OCI-LY7 (cell line): ENCODE data around the gene TMEM183A. TPM values are rescaled to one million over a fixed set of nuclear protein-coding genes. Genes with fewer than 3 reads are reported as not detected.

Experiments
- BruUV-seq: library from RNA; stranded (reverse); fragments of 400-500 nt; replicated peaks from 2 replicates; lab custom pipeline; 2021; lab: Mats Ljungman, UMichigan
- CTCF ChIA-PET: fragments of 300-600 bp; sonication (Branson Sonifier 250); formaldehyde crosslinking; loops from one replicate; lab custom pipeline; 2022; ENCODE audit warnings: antibody characterized with exemption; ENCODE audit not compliant: unreplicated experiment; lab: Charles Lee
- POLR2A ChIA-PET: fragments of 300-600 bp; sonication (Branson Sonifier 250); formaldehyde crosslinking; loops from one replicate; lab custom pipeline; 2022; ENCODE audit warnings: antibody characterized with exemption; lab: Charles Lee
- DNase-seq: peaks from one replicate; pipeline ENCODE4 v3.0.0-alpha.2; 2015; ENCODE audit warnings: low spot score
- H2AFZ ChIP-seq: fragments of 200-600 bp; sonication (generic), shearing (Covaris generic); 2 replicates; pipeline ENCODE4 v1.6.1; 2014; ENCODE audit warnings: mild to moderate bottlenecking, antibody characterized with exemption, low read length, moderate library complexity
- H3K27ac ChIP-seq: fragments of 200-600 bp; sonication (generic); 2 replicates; pipeline ENCODE4 v1.5.1; 2014; ENCODE audit warnings: mixed run types, low read depth, mild to moderate bottlenecking, moderate library complexity, low read length, inconsistent platforms; ENCODE audit not compliant: poor library complexity, severe bottlenecking
- H3K36me3 ChIP-seq: fragments of 200-600 bp; sonication (generic); 2 replicates; pipeline ENCODE4 v1.6.1; 2014; ENCODE audit warnings: mild to moderate bottlenecking, antibody characterized with exemption, low read length, moderate library complexity, mixed read lengths; ENCODE audit not compliant: insufficient read depth
- H3K4me1 ChIP-seq: fragments of 200-600 bp; sonication (generic); 2 replicates; pipeline ENCODE4 v1.5.1; 2014; ENCODE audit warnings: mild to moderate bottlenecking, low read length; ENCODE audit not compliant: insufficient read depth, poor library complexity, severe bottlenecking
- H3K4me2 ChIP-seq: fragments of 200-600 bp; sonication (generic); 2 replicates; pipeline ENCODE4 v1.6.1; 2014; ENCODE audit warnings: mild to moderate bottlenecking, low read length
- H3K4me3 ChIP-seq: fragments of 200-600 bp; sonication (generic); 2 replicates; pipeline ENCODE4 v1.5.1; 2014; ENCODE audit warnings: mild to moderate bottlenecking, low read depth, low read length; ENCODE audit not compliant: poor library complexity, severe bottlenecking
- H3K79me2 ChIP-seq: fragments of 200-600 bp; sonication (generic); 2 replicates; pipeline ENCODE4 v1.6.1; 2016; ENCODE audit warnings: low read depth, mild to moderate bottlenecking, low read length, moderate library complexity, mixed read lengths; ENCODE audit not compliant: insufficient read depth
- H3K9me2 ChIP-seq: fragments of 200-600 bp; sonication (generic); 2 replicates; pipeline ENCODE4 v1.6.1; 2016; ENCODE audit warnings: mild to moderate bottlenecking, low read length, mixed read lengths; ENCODE audit not compliant: insufficient read depth
- H3K9me3 ChIP-seq: fragments of 200-600 bp; sonication (generic); 2 replicates; pipeline ENCODE4 v1.6.1; 2014; ENCODE audit warnings: mild to moderate bottlenecking, mixed run types, low read length, mixed read lengths
- H4K20me1 ChIP-seq: fragments of 200-600 bp; sonication (generic); 2 replicates; pipeline ENCODE4 v1.6.1; 2014; ENCODE audit warnings: mild to moderate bottlenecking, antibody characterized with exemption, low read length, moderate library complexity, mixed read lengths; ENCODE audit not compliant: insufficient read depth
- CTCF ChIP-seq: fragments of 200-600 bp; sonication (generic); conservative IDR thresholded peaks from 2 replicates; pipeline ENCODE4 v1.5.1; 2014; ENCODE audit warnings: mild to moderate bottlenecking, antibody characterized with exemption, low read length, moderate library complexity, mixed read lengths
- EZH2phosphoT487 ChIP-seq: fragments of 200-600 bp; sonication (generic); IDR thresholded peaks from 2 replicates; pipeline ENCODE4 v1.6.1; 2018; ENCODE audit warnings: low read depth, borderline replicate concordance, mild to moderate bottlenecking, mixed run types, antibody characterized with exemption, low read length, moderate library complexity, mixed read lengths
- intact Hi-C: fragments of 100-400 bp; cut with micrococcal nuclease; formaldehyde crosslinking; loops from one replicate; pipeline ENCODE4 v1.10.0; 2022; ENCODE audit not compliant: unreplicated experiment
- total RNA-seq, 2 experiments: library from RNA; depleted of rRNA in 1 of 2; stranded (reverse); fragments of >200 nt in 1 of 2; shearing (Covaris generic) in 1 of 2; gene quantifications; 2 replicates each; pipeline ENCODE4 v1.2.3, GENCODE V29; 2014 to 2022

The TMEM183A gene
- total RNA-seq, 2 experiments from 2014 or later, result 83.9 to 92.4 TPM

- peak; percentile 55 for TF ChIP-seq CTCF
- TF ChIP-seq EZH2phosphoT487, result no peak
- no peak overlapping the region for H3K4me2 ChIP-seq
- no peak for DNase-seq
These were observed 24.3 kb downstream of the TMEM183A start for GRCh38 chr1:203031467-203031866.

GRCh38 chr1:203033287-203033686, 26.1 kb downstream of the TMEM183A start:
- no TSS peak for BruUV-seq
- Histone ChIP-seq H3K4me2 (no peak overlapping the region), H3K4me3 (no peak overlapping the region), H3K9me2 (no peaks in the 10 kb centered on the region), H3K79me2 (no peaks in the 10 kb centered on the region), H3K27ac (no peak overlapping the region), H2AFZ (no peak overlapping the region), H4K20me1 (no peaks in the 10 kb centered on the region), H3K36me3 (no peaks in the 10 kb centered on the region), H3K4me1 (peaks cover 4% of the 10 kb centered on the region), H3K9me3 (no peaks in the 10 kb centered on the region)
- DNase-seq, result no peak
- POLR2A ChIA-PET, result no interaction called here
- TF ChIP-seq CTCF (no peak), EZH2phosphoT487 (no peak)
- intact Hi-C loops, result no loop called here
- CTCF ChIA-PET, result no interaction called here

More at GRCh38 chr1:203031467-203031866, 24.3 kb downstream of the TMEM183A start:
- intact Hi-C loops, result no loop called here
- no TSS peak for BruUV-seq
- Histone ChIP-seq H3K4me1 (no peaks in the 10 kb centered on the region), H4K20me1 (no peaks in the 10 kb centered on the region), H3K79me2 (no peaks in the 10 kb centered on the region), H3K9me3 (no peaks in the 10 kb centered on the region), H3K4me3 (no peak overlapping the region), H2AFZ (no peak overlapping the region), H3K27ac (no peak overlapping the region), H3K36me3 (no peaks in the 10 kb centered on the region), H3K9me2 (no peaks in the 10 kb centered on the region)
- ChIA-PET CTCF (interaction anchor here (0.7 kb wide), 1 partner anchor 311 kb away, joined by 3 read pairs; no protein-coding TSS in a partner anchor), POLR2A (no interaction called here)

GRCh38 chr1:203033917-203034316, 26.7 kb downstream of the TMEM183A start:
- Histone ChIP-seq H3K4me2 (no peak overlapping the region), H3K36me3 (no peaks in the 10 kb centered on the region), H3K4me1 (peaks cover 8% of the 10 kb centered on the region), H3K27ac (no peak overlapping the region), H2AFZ (no peak overlapping the region), H4K20me1 (no peaks in the 10 kb centered on the region), H3K79me2 (no peaks in the 10 kb centered on the region), H3K9me2 (no peaks in the 10 kb centered on the region), H3K4me3 (no peak overlapping the region), H3K9me3 (no peaks in the 10 kb centered on the region)
- no peak for DNase-seq
- BruUV-seq, result no TSS peak
- POLR2A ChIA-PET, result no interaction called here
- TF ChIP-seq EZH2phosphoT487, result no peak
- no peak for TF ChIP-seq CTCF
- CTCF ChIA-PET, result interaction anchor here (0.8 kb wide), 1 partner anchor 184 kb away, joined by 3 read pairs; no protein-coding TSS in a partner anchor
- intact Hi-C loops, result no loop called here
